HCEC 1CT (cell line): ENCODE measurements around the gene PRICKLE1.
"Not testable (repeated sequence)": the region's sequence is repeated elsewhere in the genome, so short reads cannot be mapped to it uniquely, and the experiment has no call there.

Experiments used
- DNase-seq: peaks from one replicate; pipeline ENCODE4 v3.0.0-alpha.2; 2017

PRICKLE1 gene

GRCh38 chr12:42552822-42553221 is 36.7 kb downstream of the PRICKLE1 start:
- DNase-seq, result no peak

- DNase-seq, result no peak
These were observed 38.7 kb downstream of the PRICKLE1 start for GRCh38 chr12:42550800-42551199.

- DNase-seq, result no peak
These were observed 42.8 kb downstream of the PRICKLE1 start for GRCh38 chr12:42546709-42547108.

- no peak for DNase-seq
These were observed 47.6 kb downstream of the PRICKLE1 start for GRCh38 chr12:42541965-42542364.

GRCh38 chr12:42541308-42541707 is 48.2 kb downstream of the PRICKLE1 start:
- DNase-seq, result not testable (repeated sequence)

GRCh38 chr12:42539696-42540095 is 49.9 kb downstream of the PRICKLE1 start:
- DNase-seq, result no peak

- no peak for DNase-seq
These were observed 51.3 kb downstream of the PRICKLE1 start for GRCh38 chr12:42538203-42538602.

GRCh38 chr12:42534184-42534838 is 55.2 kb downstream of the PRICKLE1 start:
- DNase-seq, result no peak

GRCh38 chr12:42530284-42530683 is 59.3 kb downstream of the PRICKLE1 start:
- no peak for DNase-seq

GRCh38 chr12:42525444-42525843 is 64.1 kb downstream of the PRICKLE1 start:
- DNase-seq, result no peak

- DNase-seq, result no peak
These were observed 64.8 kb downstream of the PRICKLE1 start for GRCh38 chr12:42524716-42525115.

GRCh38 chr12:42516573-42516972 is 73.0 kb downstream of the PRICKLE1 start:
- DNase-seq, result no peak

GRCh38 chr12:42511656-42512055 is 77.9 kb downstream of the PRICKLE1 start:
- no peak for DNase-seq

GRCh38 chr12:42510823-42511222 is 78.7 kb downstream of the PRICKLE1 start:
- DNase-seq, result no peak

GRCh38 chr12:42508913-42509460 is 80.6 kb downstream of the PRICKLE1 start:
- DNase-seq, result no peak

GRCh38 chr12:42507565-42507964 is 82.0 kb downstream of the PRICKLE1 start:
- DNase-seq, result no peak

GRCh38 chr12:42507081-42507480 is 82.5 kb downstream of the PRICKLE1 start:
- DNase-seq, result no peak

- DNase-seq, result no peak
These were observed 85.5 kb downstream of the PRICKLE1 start for GRCh38 chr12:42504049-42504448.

GRCh38 chr12:42502682-42503081 is 86.9 kb downstream of the PRICKLE1 start:
- DNase-seq, result no peak

GRCh38 chr12:42498549-42499247 is 90.8 kb downstream of the PRICKLE1 start:
- no peak for DNase-seq

GRCh38 chr12:42496886-42497285 is 92.7 kb downstream of the PRICKLE1 start:
- no peak for DNase-seq

GRCh38 chr12:42495244-42495643 is 94.3 kb downstream of the PRICKLE1 start:
- no peak for DNase-seq

GRCh38 chr12:42492267-42492666 is 97.3 kb downstream of the PRICKLE1 start:
- no peak for DNase-seq

- DNase-seq, result no peak
These were observed 99.2 kb downstream of the PRICKLE1 start for GRCh38 chr12:42490261-42490842.
